ENCODE data around the gene CENPQ. TPM values are rescaled to one million over a fixed set of nuclear protein-coding genes. Genes with fewer than 3 reads are reported as not detected.

The CENPQ gene
- total RNA-seq, 1 donor from 2014 or later = 5.0 TPM

DNA sequence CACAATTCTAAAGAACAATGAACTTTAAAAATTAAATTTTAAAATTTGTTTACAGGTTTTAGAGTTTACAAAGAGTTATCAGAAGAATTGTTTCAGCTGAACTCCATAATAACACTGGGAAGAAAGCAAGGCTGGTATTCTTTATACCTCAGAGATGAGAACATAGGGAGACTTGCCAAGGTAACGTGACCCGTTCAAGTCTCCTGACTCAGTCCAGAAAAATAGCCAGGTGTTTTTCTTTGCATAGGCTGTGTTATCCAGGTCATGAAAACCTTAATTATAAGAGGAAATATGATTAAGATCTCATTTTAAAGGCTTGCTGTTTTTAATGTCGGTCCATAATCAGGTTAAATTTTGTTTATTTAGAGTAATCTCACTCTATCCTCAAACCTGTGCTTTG is 78.8 kb downstream of the CENPQ start:
- Mint-ChIP-seq H3K4me3 (no peak overlapping the region), H3K27ac (no peak overlapping the region), H3K27me3 (ENCODE audit: low read depth) (no peaks in the 10 kb centered on the region), H3K4me1 (peaks cover 21% of the 10 kb centered on the region), H3K36me3 (no peaks in the 10 kb centered on the region), H3K9me3 (no peaks in the 10 kb centered on the region)
- TF ChIP-seq, protein P1, sequence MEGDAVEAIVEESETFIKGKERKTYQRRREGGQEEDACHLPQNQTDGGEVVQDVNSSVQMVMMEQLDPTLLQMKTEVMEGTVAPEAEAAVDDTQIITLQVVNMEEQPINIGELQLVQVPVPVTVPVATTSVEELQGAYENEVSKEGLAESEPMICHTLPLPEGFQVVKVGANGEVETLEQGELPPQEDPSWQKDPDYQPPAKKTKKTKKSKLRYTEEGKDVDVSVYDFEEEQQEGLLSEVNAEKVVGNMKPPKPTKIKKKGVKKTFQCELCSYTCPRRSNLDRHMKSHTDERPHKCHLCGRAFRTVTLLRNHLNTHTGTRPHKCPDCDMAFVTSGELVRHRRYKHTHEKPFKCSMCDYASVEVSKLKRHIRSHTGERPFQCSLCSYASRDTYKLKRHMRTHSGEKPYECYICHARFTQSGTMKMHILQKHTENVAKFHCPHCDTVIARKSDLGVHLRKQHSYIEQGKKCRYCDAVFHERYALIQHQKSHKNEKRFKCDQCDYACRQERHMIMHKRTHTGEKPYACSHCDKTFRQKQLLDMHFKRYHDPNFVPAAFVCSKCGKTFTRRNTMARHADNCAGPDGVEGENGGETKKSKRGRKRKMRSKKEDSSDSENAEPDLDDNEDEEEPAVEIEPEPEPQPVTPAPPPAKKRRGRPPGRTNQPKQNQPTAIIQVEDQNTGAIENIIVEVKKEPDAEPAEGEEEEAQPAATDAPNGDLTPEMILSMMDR (IDR thresholded peaks at IDR 0.05; ENCODE audit: unreplicated experiment) = no peak
- DNase-seq (ENCODE audit: low spot score in 2 of 2, unreplicated experiment in 2 of 2) = no peak

Other genes with a start within 250 kb of the CENPQ start
- 19.8 to 20.1 TPM (median 20.0 TPM) in 3 replicates for gene MMUT, start 117 bp upstream of the CENPQ start, total RNA-seq
- not detected in 3 replicates for gene GLYATL3, start 36.6 kb downstream of the CENPQ start, total RNA-seq
- 6.0 to 8.2 TPM (median 6.5 TPM) in 3 replicates for gene C6orf141, start 87.3 kb downstream of the CENPQ start, total RNA-seq
- gene RHAG, start 173.5 kb downstream of the CENPQ start, total RNA-seq = not detected in 3 replicates

Data from mesothelial cell of epicardium (in vitro differentiated cells).